ENCODE data around the gene IL3RA. TPM values are rescaled to one million over a fixed set of nuclear protein-coding genes. Genes with fewer than 3 reads are reported as not detected.
"Not testable (repeated sequence)": the region's sequence is repeated elsewhere in the genome, so short reads cannot be mapped to it uniquely, and the experiment has no call there.

The IL3RA gene
- total RNA-seq, 2 experiments from 2014 or later = not detected

DNA sequence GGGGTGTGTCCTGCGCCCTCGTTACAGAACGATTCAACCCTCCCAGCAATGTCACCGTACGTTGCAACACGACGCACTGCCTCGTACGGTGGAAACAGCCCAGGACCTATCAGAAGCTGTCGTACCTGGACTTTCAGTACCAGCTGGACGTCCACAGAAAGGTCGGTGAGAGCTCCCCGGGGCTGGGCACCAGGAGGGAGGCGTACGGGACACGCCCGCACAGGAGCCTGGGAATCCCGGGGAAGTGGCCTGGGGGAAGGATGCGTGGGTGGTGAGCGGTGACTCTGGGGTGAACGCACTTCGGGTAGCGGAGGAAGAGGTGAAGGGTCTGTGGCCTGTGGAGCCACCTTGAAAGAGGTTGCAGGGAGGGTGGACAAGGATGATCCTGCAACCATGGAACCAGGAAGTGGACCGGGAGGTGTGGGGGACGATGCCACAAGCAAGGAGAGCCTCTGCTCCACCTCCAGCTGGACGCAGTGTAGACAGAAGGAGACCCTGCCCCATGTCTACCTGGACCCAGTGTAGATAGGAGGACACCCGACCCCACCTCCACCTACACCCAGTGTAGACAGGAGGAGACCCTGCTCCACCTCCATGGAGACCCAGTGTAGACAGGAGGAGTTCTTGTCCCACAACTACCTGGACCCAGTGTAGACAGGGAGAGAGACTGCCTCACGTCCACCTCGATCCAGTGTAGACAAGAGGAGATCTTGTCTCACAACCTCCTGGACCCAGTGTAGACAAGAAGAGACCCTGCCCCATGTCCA, 42.1 kb upstream of the IL3RA start:
- no peak overlapping the region for H3K27ac ChIP-seq (ENCODE audit: low read depth, low read length, poor library complexity, severe bottlenecking)
- H3K79me2 ChIP-seq (ENCODE audit: insufficient read depth, low read depth, low read length) = no peaks in the 10 kb centered on the region
- H2AFZ ChIP-seq (ENCODE audit: low read length) = no peak overlapping the region
- H4K20me1 ChIP-seq (ENCODE audit: insufficient read depth, low read length) = no peaks in the 10 kb centered on the region
- 0 out of 2 replicates have a peak, but pooled peaks cover 4% of the 10 kb centered on the region for H3K9me3 ChIP-seq (ENCODE audit: low read length)
- POLR2A ChIA-PET = no interaction called here
- CTCF ChIA-PET (ENCODE audit: unreplicated experiment) = no interaction called here
- no peak overlapping the region for H3K4me3 ChIP-seq (ENCODE audit: low read depth, low read length, poor library complexity, severe bottlenecking)
- H3K9me2 ChIP-seq (ENCODE audit: insufficient read depth, low read length) = no peaks in the 10 kb centered on the region
- no peak overlapping the region for H3K4me2 ChIP-seq (ENCODE audit: low read length)
- no peaks in the 10 kb centered on the region for H3K36me3 ChIP-seq (ENCODE audit: insufficient read depth, low read length)
- intact Hi-C loops (cut with micrococcal nuclease; ENCODE audit: unreplicated experiment) = no loop called here
- BruUV-seq (replicated peaks) = no TSS peak
- no peak for TF ChIP-seq EZH2phosphoT487 (IDR thresholded peaks at IDR 0.05; ENCODE audit: borderline replicate concordance, low read depth, low read length)
- TF ChIP-seq, protein P1, sequence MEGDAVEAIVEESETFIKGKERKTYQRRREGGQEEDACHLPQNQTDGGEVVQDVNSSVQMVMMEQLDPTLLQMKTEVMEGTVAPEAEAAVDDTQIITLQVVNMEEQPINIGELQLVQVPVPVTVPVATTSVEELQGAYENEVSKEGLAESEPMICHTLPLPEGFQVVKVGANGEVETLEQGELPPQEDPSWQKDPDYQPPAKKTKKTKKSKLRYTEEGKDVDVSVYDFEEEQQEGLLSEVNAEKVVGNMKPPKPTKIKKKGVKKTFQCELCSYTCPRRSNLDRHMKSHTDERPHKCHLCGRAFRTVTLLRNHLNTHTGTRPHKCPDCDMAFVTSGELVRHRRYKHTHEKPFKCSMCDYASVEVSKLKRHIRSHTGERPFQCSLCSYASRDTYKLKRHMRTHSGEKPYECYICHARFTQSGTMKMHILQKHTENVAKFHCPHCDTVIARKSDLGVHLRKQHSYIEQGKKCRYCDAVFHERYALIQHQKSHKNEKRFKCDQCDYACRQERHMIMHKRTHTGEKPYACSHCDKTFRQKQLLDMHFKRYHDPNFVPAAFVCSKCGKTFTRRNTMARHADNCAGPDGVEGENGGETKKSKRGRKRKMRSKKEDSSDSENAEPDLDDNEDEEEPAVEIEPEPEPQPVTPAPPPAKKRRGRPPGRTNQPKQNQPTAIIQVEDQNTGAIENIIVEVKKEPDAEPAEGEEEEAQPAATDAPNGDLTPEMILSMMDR (conservative IDR thresholded peaks at IDR 0.05; ENCODE audit: low read length) = no peak
- H3K4me1 ChIP-seq (ENCODE audit: insufficient read depth, low read length, poor library complexity, severe bottlenecking) = no peaks in the 10 kb centered on the region
- no peak for DNase-seq (ENCODE audit: low spot score)

DNA sequence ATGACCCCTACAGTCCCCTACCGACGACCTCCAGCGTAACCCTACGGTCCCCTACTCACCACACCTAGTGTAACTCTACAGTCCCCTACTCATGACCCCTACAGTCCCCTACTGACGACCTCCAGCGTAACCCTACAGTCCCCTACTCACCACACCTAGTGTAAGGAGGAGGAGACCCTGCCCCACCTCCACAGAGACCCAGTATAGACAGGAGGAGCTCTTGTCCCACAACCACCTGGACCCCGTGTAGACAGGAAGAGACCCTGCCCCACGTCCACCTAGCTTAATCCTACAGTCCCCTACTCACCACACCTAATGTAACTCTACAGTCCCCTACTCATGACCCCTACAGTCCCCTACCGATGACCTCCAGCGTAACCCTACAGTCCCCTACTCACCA, 41.0 kb upstream of the IL3RA start:
- POLR2A ChIA-PET = no interaction called here
- TF ChIP-seq EZH2phosphoT487 (IDR thresholded peaks at IDR 0.05; ENCODE audit: borderline replicate concordance, low read depth, low read length) = no peak
- TF ChIP-seq, protein P1 (conservative IDR thresholded peaks at IDR 0.05; ENCODE audit: low read length) = no peak
- CTCF ChIA-PET (ENCODE audit: unreplicated experiment) = no interaction called here
- Histone ChIP-seq H4K20me1 (ENCODE audit: insufficient read depth, low read length) (no peaks in the 10 kb centered on the region), H3K36me3 (ENCODE audit: insufficient read depth, low read length) (no peaks in the 10 kb centered on the region), H3K79me2 (ENCODE audit: insufficient read depth, low read depth, low read length) (no peaks in the 10 kb centered on the region), H3K9me3 (ENCODE audit: low read length) (no peaks in the 10 kb centered on the region), H3K4me3 (ENCODE audit: low read depth, low read length, poor library complexity, severe bottlenecking) (no peak overlapping the region), H3K4me1 (ENCODE audit: insufficient read depth, low read length, poor library complexity, severe bottlenecking) (no peaks in the 10 kb centered on the region), H3K27ac (ENCODE audit: low read depth, low read length, poor library complexity, severe bottlenecking) (no peak overlapping the region), H3K9me2 (ENCODE audit: insufficient read depth, low read length) (no peaks in the 10 kb centered on the region), H2AFZ (ENCODE audit: low read length) (no peak overlapping the region), H3K4me2 (ENCODE audit: low read length) (no peak overlapping the region)
- BruUV-seq (replicated peaks) = no TSS peak
- no peak for DNase-seq (ENCODE audit: low spot score)
- intact Hi-C loops (cut with micrococcal nuclease; ENCODE audit: unreplicated experiment) = no loop called here

DNA sequence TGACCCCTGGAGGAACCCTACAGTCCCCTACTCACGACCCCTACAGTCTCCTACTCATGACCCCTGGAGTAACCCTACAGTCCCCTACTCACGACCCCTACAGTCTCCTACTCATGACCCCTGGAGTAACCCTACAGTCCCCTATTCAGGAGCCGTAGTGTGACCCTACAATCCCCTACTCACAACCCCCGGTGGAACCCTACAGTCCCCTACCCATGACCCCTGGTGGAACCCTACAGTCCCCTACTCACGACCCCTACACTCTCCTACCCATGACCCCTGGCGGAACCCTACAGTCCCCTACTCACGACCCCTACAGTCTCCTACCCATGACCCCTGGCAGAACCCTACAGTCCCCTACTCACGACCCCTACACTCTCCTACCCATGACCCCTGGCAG, 39.0 kb upstream of the IL3RA start:
- CTCF ChIA-PET (ENCODE audit: unreplicated experiment); H4K20me1 ChIP-seq (ENCODE audit: insufficient read depth, low read length); H3K4me1 ChIP-seq (ENCODE audit: insufficient read depth, low read length, poor library complexity, severe bottlenecking); H3K79me2 ChIP-seq (ENCODE audit: insufficient read depth, low read depth, low read length); POLR2A ChIA-PET; H3K4me2 ChIP-seq (ENCODE audit: low read length); H3K27ac ChIP-seq (ENCODE audit: low read depth, low read length, poor library complexity, severe bottlenecking); intact Hi-C loops (cut with micrococcal nuclease; ENCODE audit: unreplicated experiment); BruUV-seq (replicated peaks); H3K9me3 ChIP-seq (ENCODE audit: low read length); H2AFZ ChIP-seq (ENCODE audit: low read length); H3K36me3 ChIP-seq (ENCODE audit: insufficient read depth, low read length); DNase-seq (ENCODE audit: low spot score); H3K4me3 ChIP-seq (ENCODE audit: low read depth, low read length, poor library complexity, severe bottlenecking); H3K9me2 ChIP-seq (ENCODE audit: insufficient read depth, low read length): not testable (repeated sequence)

Data from OCI-LY7 (cell line).